Adipose tissue (tissue), 3 donors: ENCODE data around the gene CRIP1. TPM values are rescaled to one million over a fixed set of nuclear protein-coding genes. Genes with fewer than 3 reads are reported as not detected.

Experiments
- H3K27ac ChIP-seq: one replicate; pipeline ENCODE4 v1.5.1; 2013; ENCODE audit warnings: low read depth, low read length
- WGBS, 3 donors: extraction: QIAGEN DNeasy Blood & Tissue Kit; methylation state at CpG; one replicate each; pipeline ENCODE4 v1.1.7; 2013; 5-methylcytosine and 5-hydroxymethylcytosine counted together
- polyA plus RNA-seq, 3 donors: library from polyadenylated mRNA; stranded (reverse); fragments of 200-250 nt; gene quantifications; one replicate each; pipeline ENCODE4 v1.2.3, GENCODE V29; 2013
- donor health status: healthy with polysubstance abuse.
- donor health status: Bipolar disorder and iron deficiency.
- donor health status: healthy.

The CRIP1 gene
- polyA plus RNA-seq, 3 donors, result 16.9 to 258 (median 122) TPM

- peak overlapping the region; percentile 13 for H3K27ac ChIP-seq
- WGBS, 3 donors, result 40 to 52% (median 52%) methylated on average over 15 to 16 of the region's 16 CpGs
Measured at GRCh38 chr14:105476831-105477659, 9.6 kb upstream of the CRIP1 start.

- 31 to 53% (median 36%) methylated on average over 34 to 53 of the region's 56 CpGs for whole genome bisulfite sequencing, 3 donors
- no peak overlapping the region for H3K27ac ChIP-seq
Measured at GRCh38 chr14:105477660-105478397, 8.9 kb upstream of the CRIP1 start.

DNA sequence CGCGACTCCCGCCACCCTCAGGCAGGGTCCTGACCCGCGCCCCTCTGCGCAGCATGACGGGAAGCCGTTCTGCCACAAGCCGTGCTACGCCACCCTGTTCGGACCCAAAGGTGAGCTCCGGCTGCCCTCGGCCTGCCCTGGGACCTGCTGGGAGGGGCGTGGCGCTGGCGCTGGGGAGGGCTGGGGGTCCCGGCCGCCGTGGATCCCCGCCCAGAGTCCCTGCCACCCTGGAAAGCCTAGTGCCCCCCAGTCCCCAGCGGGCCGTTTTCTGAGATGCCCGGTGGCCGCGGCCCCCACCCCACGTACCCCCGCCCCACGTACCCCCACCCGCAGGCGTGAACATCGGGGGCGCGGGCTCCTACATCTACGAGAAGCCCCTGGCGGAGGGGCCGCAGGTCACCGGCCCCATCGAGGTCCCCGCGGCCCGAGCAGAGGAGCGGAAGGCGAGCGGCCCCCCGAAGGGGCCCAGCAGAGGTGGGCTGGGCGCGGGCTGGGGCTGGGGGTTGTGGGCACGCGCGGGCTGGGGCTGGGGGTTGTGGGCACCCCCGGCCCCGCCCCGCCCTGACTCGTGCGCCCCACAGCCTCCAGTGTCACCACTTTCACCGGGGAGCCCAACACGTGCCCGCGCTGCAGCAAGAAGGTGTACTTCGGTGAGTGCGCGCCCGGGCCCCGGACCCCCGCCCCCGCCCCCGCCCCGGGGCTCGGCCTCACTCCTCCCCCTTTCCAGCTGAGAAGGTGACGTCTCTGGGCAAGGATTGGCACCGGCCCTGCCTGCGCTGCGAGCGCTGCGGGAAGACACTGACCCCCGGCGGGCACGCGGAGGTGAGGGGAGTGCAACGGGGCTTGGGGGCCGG, 8.1 kb upstream of the CRIP1 start:
- WGBS, 3 donors, result 43 to 71% (median 62%) methylated on average over 48 to 81 of the region's 81 CpGs
- H3K27ac ChIP-seq, result no peak overlapping the region

DNA sequence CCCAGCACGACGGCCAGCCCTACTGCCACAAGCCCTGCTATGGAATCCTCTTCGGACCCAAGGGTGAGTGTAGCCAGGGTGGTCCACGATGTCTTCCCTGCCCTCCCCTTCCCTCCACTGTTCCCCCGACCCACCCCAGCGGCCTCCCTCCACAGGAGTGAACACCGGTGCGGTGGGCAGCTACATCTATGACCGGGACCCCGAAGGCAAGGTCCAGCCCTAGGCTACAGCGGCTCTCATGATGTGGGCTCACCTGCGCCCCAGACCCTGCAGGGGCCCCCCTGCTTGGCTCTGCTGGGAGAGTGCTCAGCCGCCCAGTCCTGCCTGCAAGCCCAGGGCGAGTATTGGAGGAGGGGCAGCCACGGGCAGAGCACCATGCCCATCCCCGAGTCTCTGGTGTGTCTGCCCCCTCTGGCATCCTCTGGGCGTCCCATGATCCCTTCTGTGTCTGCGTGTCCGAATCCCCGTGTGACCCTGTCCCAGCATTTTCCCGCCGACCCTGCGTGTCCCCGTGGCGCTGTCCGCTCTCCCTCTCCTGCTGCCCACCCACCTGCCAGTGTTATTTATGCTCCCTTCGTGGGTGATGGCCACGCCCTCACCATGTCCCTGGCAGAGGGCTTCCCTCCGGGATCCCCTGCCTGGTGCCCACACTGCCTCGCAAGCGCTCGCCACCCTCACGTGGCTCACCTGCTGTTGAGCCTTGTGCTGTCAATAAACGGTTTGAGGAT, 7.1 kb upstream of the CRIP1 start:
- WGBS, 3 donors, result 60 to 66% (median 63%) methylated on average over 33 to 34 of the region's 34 CpGs
- no peak overlapping the region for H3K27ac ChIP-seq

DNA sequence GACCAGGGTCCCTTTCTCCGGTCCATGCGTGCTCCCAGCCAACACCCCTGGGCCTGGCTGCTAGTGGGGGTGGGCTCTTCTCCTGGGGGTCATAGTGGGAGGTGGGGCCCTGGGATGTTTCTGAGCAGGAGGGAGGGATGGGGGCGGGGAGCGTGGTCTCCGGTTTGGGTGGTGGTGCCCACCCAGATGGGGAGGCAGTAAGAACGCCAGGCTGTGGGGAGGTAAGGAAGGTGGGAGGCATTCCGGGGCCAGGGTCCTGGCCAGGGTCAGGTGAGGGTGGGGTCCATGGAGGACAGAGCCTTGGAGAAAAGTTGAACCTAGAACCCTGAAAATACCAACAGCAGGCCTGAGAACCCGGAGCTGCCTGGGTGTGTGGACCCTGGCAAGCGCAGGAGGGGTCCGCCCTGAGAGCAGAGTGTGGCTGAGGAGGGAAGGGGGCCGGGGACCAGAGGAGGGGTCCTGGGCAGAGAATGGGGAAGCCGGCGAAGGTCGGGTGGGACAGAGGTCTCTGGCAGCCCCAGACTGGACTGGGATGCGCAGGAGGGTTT, 6.4 kb upstream of the CRIP1 start:
- 56 to 60% (median 59%) methylated on average over 15 of the region's 15 CpGs for WGBS, 3 donors
- no peak overlapping the region for H3K27ac ChIP-seq

- WGBS, 3 donors, result 0 to 1% (median 1%) methylated on average over 34 to 35 of the region's 35 CpGs
- H3K27ac ChIP-seq, result peak overlapping the region; percentile 92
Measured at GRCh38 chr14:105480807-105481801, 5.6 kb upstream of the CRIP1 start.

DNA sequence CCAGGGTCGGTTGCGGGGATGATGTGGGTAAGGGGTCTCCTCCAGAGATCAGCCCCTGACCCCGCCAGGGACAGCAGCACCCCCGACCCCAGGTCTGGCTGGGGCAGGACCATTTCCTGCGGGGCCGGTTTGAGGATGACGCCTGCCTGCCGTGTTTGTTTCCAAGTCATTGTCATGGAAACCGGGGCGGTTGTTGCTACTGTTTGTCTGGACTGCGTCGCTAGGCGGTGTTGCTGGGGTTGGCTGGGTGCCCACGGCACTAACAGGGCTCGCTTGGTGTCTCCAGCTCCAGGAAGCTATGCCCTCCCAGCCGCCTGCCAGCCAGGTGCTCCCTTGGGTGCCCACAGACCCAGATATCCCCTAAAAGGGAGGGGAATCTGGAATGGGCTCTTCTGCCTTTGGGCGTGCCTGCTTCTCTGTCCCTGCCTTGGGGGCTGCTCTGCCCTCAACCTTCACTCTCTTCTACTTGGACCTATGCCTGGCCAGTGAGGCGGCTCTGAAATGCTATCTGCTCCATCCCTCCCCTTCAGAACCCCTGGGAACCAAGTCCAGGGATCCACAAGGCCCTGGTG, 4.7 kb upstream of the CRIP1 start:
- H3K27ac ChIP-seq, result peak overlapping the region; percentile 92
- 1 to 4% (median 3%) methylated on average over 17 to 18 of the region's 18 CpGs for WGBS, 3 donors

DNA sequence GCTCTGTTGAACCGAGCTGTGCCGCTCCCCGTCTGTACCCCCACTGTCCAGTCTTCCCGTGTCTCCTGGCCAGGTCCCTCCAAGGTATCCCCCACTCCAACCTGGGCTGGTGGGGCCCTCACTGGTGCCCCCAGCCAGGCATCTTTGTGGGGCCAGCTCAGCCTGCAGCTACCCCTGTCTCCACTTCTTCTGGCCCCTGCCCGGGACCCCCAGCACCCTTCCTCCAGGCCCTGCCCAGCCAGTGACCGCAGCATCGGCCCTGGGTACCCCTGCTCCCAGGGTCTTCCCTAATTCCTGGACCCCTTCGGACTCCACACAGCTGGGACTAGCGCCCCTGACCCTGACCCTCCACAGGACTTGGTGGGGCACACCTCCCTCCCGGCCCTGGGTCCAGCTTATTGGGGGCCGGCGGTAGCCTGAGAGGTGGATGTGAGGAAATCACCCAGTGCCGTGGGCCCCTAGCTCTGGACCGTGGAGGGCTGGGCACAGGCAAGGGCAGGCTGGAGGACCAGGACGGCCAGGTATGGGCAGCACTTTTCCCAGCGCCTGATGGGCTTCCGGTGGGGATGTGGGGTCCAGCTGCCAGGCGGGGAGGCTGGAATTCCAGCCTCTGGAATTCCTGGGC, 4.1 kb upstream of the CRIP1 start:
- peak overlapping the region; percentile 77 for H3K27ac ChIP-seq
- WGBS, 3 donors, result 60 to 80% (median 68%) methylated on average over 17 to 18 of the region's 18 CpGs

DNA sequence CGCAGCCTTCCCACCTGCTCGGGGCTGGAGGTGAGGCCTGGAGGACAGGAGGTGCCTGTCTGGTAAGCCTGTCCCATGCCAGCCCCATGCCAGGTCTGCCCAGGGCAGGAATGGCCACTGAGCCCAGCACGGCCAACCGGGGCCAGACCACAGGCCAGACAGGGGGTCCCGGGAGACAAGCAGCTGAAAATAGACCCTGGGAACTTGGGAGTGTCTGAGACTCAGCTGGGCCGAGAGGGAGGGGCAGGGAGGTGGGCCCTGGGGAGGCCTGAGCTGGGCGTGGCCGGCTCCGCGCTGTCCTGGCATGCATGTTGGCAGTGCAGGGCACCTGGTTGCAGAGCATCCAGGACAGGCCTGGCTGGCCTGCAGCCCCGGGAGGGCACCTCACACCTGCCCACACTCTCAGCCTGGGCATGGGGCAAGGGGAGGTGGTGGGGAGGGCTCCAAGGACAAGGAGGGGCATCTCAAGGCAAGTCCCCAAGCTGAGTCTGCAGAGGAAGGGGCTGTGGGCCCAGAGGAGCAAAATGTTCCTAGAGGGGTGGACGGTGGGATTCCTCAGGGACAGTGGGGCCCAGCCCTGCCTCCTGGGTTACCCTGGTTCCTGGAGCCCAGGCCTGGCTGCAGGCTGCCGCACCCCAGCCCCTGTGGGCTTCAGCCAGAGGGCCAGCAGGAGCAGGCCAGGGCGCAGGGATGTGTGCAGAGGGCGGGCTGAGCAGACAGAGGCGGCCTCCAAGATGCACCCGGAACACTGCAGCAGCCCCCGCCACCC, 3.2 kb upstream of the CRIP1 start:
- 66 to 70% (median 66%) methylated on average over 18 of the region's 18 CpGs for WGBS, 3 donors
- peak overlapping the region; percentile 77 for H3K27ac ChIP-seq

DNA sequence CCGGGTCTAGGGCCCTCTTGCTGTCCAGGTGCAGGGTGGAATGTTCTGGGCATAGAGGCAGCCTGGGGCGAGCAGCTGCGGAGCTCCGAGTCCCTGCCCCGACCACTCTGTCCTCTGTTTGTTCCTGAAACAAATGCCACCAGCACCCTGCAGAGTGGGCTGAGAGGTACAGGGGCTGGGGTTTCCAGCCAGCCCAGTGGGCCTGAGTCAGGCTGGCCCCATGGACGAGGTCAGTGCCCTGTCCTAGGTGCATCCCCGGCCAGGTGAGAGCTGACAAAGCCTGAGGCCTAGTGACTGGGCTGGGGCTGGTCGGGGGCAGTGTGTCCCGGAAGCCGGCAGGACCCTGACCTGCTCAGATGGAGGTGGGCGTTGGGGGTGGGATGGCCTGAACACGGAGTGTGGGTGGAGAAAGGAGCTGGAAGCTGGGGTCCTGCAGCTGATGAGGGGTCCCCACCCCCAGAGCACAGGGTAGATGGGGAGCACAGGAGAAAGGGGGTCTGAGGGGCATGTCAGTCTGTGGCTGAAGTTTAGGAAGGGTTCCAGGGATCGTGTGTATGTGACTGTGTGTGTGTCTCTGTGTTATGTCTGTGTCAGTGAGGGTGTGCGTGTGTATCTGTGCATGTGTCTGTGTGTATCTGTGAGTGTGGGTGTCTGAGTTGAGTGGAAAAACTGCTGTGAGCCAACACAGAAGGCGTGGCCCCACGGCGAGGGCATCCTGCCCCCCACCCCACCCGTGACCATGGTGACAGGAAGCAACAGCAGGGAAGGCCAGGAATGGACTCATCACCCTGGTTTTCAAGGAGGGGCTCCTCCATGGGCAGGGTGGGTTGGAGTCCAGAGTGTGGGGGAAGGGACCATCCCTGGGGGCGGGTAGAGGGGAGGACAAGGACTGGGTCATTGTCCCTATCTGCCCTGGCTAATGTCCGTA, 2.4 kb upstream of the CRIP1 start:
- 60 to 76% (median 66%) methylated on average over 20 of the region's 20 CpGs for WGBS, 3 donors
- H3K27ac ChIP-seq, result no peak overlapping the region

DNA sequence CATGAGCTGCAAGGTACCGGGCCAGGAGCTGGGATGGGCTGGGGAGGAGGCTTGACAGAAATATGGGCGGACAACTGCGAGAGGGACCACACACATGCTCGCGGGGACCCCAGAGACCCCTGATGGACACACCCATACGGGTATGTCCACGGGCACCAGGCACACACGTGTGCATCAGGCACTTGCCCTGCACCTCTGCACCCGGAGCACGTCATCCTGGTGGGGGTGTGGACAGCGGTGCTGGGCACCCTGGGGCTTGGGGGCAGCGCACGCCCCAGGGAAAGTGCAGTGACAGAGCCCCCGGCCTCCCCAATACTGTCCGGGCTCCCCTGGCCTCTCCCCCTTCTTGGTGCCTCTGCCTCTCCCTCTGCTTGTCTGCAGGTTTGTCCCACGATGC, 1.7 kb upstream of the CRIP1 start:
- WGBS, 3 donors, result 80 to 90% (median 86%) methylated on average over 16 of the region's 16 CpGs
- no peak overlapping the region for H3K27ac ChIP-seq

DNA sequence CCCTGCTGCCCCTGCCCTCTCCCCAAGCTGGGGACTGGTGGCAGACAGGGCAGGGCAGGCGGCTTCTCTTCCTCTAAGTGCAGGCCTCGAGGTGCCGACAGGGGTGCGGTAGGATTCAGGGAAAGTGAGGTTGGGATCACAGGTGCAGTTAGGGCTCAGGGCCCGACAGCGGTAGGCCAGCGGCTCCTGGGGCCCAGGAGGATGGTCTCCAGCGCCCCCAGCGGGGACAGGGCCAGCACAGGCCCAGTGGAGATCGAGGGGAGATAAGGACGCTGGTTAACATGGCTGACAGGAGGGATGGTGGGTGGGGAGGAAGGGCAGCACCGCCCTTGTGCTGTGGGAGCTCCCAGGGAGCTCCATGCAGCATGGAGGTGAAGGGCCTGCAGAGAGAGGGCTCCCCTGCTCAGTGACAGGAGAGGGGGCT, 935 bp upstream of the CRIP1 start:
- no peak overlapping the region for H3K27ac ChIP-seq
- 19 to 50% (median 41%) methylated on average over 10 to 12 of the region's 12 CpGs for WGBS, 3 donors

- WGBS, 3 donors, result 1 to 5% (median 1%) methylated on average over 36 to 45 of the region's 45 CpGs
Measured at GRCh38 chr14:105486974-105487448, 325 bp downstream of the CRIP1 start.

DNA sequence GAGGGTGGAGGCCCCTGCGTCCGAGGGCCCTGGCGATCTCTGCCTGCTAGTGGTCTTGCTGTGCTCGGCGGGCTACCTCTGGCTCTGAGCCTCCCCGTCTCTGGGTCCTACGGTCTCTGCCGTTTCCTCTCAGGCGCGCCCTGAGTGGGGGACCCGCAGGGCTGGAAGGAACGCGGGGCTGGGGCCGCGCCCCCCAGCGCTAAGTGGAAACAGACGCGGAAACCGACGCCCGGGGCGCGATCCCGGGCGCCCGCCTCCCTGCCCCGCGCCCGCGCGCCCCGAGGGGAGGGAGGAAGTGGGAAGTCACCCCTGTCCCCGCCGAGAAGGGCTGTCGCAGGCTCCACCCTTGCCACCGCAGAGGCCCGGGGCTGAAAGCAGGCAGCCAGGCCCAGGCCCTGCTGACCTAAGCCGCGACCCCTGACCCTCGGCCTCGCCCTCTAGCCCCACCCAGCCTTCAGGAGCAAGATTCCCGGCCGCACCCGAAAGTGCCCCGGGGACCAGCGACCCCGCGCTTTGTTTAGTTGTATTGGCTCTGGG, 831 bp downstream of the CRIP1 start:
- WGBS, 3 donors, result 2 to 8% (median 2%) methylated on average over 34 to 48 of the region's 48 CpGs

More at GRCh38 chr14:105486974-105487448, 325 bp downstream of the CRIP1 start:
- H3K27ac ChIP-seq, result peak overlapping the region; percentile 30

More for the DNA sequence above, 831 bp downstream of the CRIP1 start:
- H3K27ac ChIP-seq, result peak overlapping the region; percentile 30
